ENCODE measurements around the gene SUPT20H.

- TF ChIP-seq CTCF (IDR thresholded peaks at IDR 0.05; ENCODE audit: low read length) (no peak), EZH2 (IDR thresholded peaks at IDR 0.05; ENCODE audit: borderline replicate concordance, low read length) (no peak)
These were observed 18.7 kb downstream of the SUPT20H start for GRCh38 chr13:37040789-37041188.

Measured in OCI-LY1 (cell line).